K562 (cell line): ENCODE measurements around the gene SHH. TPM values are rescaled to one million over a fixed set of nuclear protein-coding genes. Genes with fewer than 3 reads are reported as not detected.

ENCODE experiments used
- ATAC-seq: fragments of 200-7000 bp; cut with Tn5 transposase; 3 replicates; pipeline ENCODE4 v1.9.1; 2020; ENCODE audit warnings: moderate library complexity
- BruUV-seq: library from RNA; stranded (reverse); fragments of 400-500 nt; replicated peaks from 2 replicates; lab custom pipeline; 2021; lab: Mats Ljungman, UMichigan
- CTCF ChIA-PET: fragments of 300-600 bp; formaldehyde crosslinking; extraction: SDS; loops from one replicate; lab custom pipeline; 2021; ENCODE audit warnings: low intra/inter-chr PET ratio; lab: Yijun Ruan, JAX
- POLR2A ChIA-PET: fragments of 300-600, 350-650 bp; sonication (Branson Sonifier 250); formaldehyde crosslinking; extraction: SDS; loops from one replicate; lab custom pipeline; 2021; ENCODE audit warnings: antibody characterized with exemption, inconsistent platforms; lab: Yijun Ruan, JAX
- DNase-seq, 4 experiments: peaks; one replicate each; pipeline versions ENCODE4 v3.0.0 to v3.0.0-alpha.2; 2011 to 2018; ENCODE audit warnings: low spot score in 3 of 4, mixed read lengths in 3 of 4; ENCODE audit errors: extremely low read depth in 1 of 4
- FAIRE-seq: peaks from 2 replicates; lab custom pipeline; 2011; peaks lifted over from hg19 to GRCh38; lab: Jason Lieb, UNC
- H2AFZ ChIP-seq: 2 replicates; pipeline ENCODE4 v1.6.0; 2011; ENCODE audit warnings: low read depth, low read length, control low read depth, inconsistent platforms
- H3K27ac ChIP-seq: fragments of 200-600 bp; 3 replicates; pipeline ENCODE4 v1.8.0; 2011; ENCODE audit warnings: low read depth, mild to moderate bottlenecking, control low read depth, inconsistent platforms, low read length, moderate library complexity, mixed read lengths; ENCODE audit errors: extremely low read depth
- H3K27me3 ChIP-seq, 2 experiments: fragments of 300-600 bp in 1 of 2; 2 replicates in 1 of 2; 3 replicates in 1 of 2; pipeline versions ENCODE4 v1.6.0 to v1.8.0; 2011; ENCODE audit warnings: inconsistent platforms in 2 of 2, low read length in 2 of 2, mild to moderate bottlenecking in 1 of 2, mixed read lengths in 1 of 2, moderate library complexity in 1 of 2; ENCODE audit not compliant: control insufficient read depth in 2 of 2, insufficient read depth in 2 of 2
- H3K36me3 ChIP-seq: fragments of 300-600 bp; 3 replicates; pipeline ENCODE4 v1.8.0; 2011; ENCODE audit warnings: mild to moderate bottlenecking, low read length, inconsistent platforms; ENCODE audit not compliant: control insufficient read depth, insufficient read depth
- H3K4me1 ChIP-seq, 2 experiments: fragments of 200-600 bp in 1 of 2; replicated peaks in 1 of 2; 2 replicates in 1 of 2; 3 replicates in 1 of 2; pipeline versions ENCODE4 v1.5.1 to v1.8.0; 2011; ENCODE audit warnings: inconsistent platforms in 2 of 2, low read length in 2 of 2, mild to moderate bottlenecking in 1 of 2, mixed read lengths in 1 of 2, moderate library complexity in 1 of 2; ENCODE audit not compliant: control insufficient read depth in 2 of 2, insufficient read depth in 2 of 2
- H3K4me2 ChIP-seq: 2 replicates; pipeline ENCODE4 v1.6.1; 2011; ENCODE audit warnings: low read length, control low read depth, inconsistent platforms, mixed read lengths; ENCODE audit not compliant: insufficient read depth
- H3K4me3 ChIP-seq: fragments of 200-600 bp; sonication (generic), shearing (Covaris generic); 2 replicates; pipeline ENCODE4 v1.5.1; 2016; ENCODE audit warnings: control low read depth, inconsistent platforms
- H3K79me2 ChIP-seq: fragments of 200-600 bp; 3 replicates; pipeline ENCODE4 v1.8.0; 2011; ENCODE audit warnings: low read length, inconsistent platforms; ENCODE audit not compliant: control insufficient read depth, insufficient read depth
- H3K9ac ChIP-seq, 2 experiments: 2 replicates each; pipeline versions ENCODE4 v1.6.0 to v1.6.1; 2011; ENCODE audit warnings: low read depth in 2 of 2, low read length in 2 of 2, control low read depth in 1 of 2, inconsistent platforms in 1 of 2, mild to moderate bottlenecking in 1 of 2, mixed read lengths in 1 of 2; ENCODE audit not compliant: insufficient read depth in 1 of 2
- H3K9me1 ChIP-seq: one replicate; pipeline ENCODE4 v1.6.0; 2011; ENCODE audit warnings: inconsistent platforms, mild to moderate bottlenecking, low read length, moderate library complexity; ENCODE audit not compliant: control insufficient read depth, insufficient read depth
- H3K9me3 ChIP-seq: replicated peaks from 2 replicates; pipeline ENCODE4 v1.5.1; 2011; ENCODE audit warnings: low read depth, low read length, inconsistent platforms; ENCODE audit not compliant: control insufficient read depth, insufficient read depth
- H4K20me1 ChIP-seq: replicated peaks from 2 replicates; pipeline ENCODE4 v1.6.1; 2011; ENCODE audit warnings: low read length, inconsistent platforms, mixed read lengths; ENCODE audit not compliant: control insufficient read depth, insufficient read depth
- C11orf30 ChIP-seq: fragments of 450-650 bp; IDR thresholded peaks from 2 replicates; pipeline ENCODE4 v1.6.1; 2016; ENCODE audit warnings: low read depth, mild to moderate bottlenecking
- CHCHD3 ChIP-seq: fragments of 250-450 bp; sonication (Bioruptor Pico); IDR thresholded peaks from 2 replicates; pipeline ENCODE4 v2.1.2; 2022; ENCODE audit warnings: mild to moderate bottlenecking
- ELF1 ChIP-seq: fragments of 200-800 bp; sonication (Bioruptor generic); IDR thresholded peaks from 2 replicates; pipeline ENCODE4 v1.6.1; 2016; ENCODE audit warnings: missing genetic modification characterization, missing compliant biosample characterization
- FIP1L1 ChIP-seq: fragments of 200-400 bp; formaldehyde crosslinking; IDR thresholded peaks from 2 replicates; pipeline ENCODE4 v1.6.1; 2018; ENCODE audit warnings: mild to moderate bottlenecking, low read depth, low read length; ENCODE audit not compliant: poor library complexity, severe bottlenecking
- NR4A1 ChIP-seq, 2 experiments: fragments of 250-450 bp in 1 of 2; fragments of 450-650 bp in 1 of 2; sonication (Bioruptor Pico) in 1 of 2; IDR thresholded peaks; 2 replicates each; pipeline versions ENCODE4 v1.4.0 to v1.6.1; 2016 to 2020; ENCODE audit warnings: mild to moderate bottlenecking in 2 of 2, missing compliant biosample characterization in 1 of 2, missing genetic modification characterization in 1 of 2, moderate library complexity in 1 of 2
- PCBP1 ChIP-seq: fragments of 200-400 bp; formaldehyde crosslinking; IDR thresholded peaks from 2 replicates; pipeline ENCODE4 v1.6.1; 2018; ENCODE audit warnings: mild to moderate bottlenecking, low read depth, low read length; ENCODE audit not compliant: poor library complexity, severe bottlenecking
- PRMT5 ChIP-seq: sonication (generic); formaldehyde crosslinking; IDR thresholded peaks from 2 replicates; pipeline ENCODE4 v1.5.0; 2020; ENCODE audit warnings: missing genetic modification reagents
- RAD21 ChIP-seq, 2 experiments: fragments of 250-450 bp in 1 of 2; fragments of 450-650 bp in 1 of 2; sonication (Bioruptor Pico) in 1 of 2; formaldehyde crosslinking in 1 of 2; IDR thresholded peaks in 1 of 2; conservative IDR thresholded peaks in 1 of 2; 2 replicates each; pipeline versions ENCODE4 v1.4.0 to v1.8.0; 2020 to 2022; ENCODE audit warnings: mild to moderate bottlenecking in 2 of 2, moderate library complexity in 1 of 2
- SMARCA5 ChIP-seq: fragments of 450-650 bp; IDR thresholded peaks from 2 replicates; pipeline ENCODE4 v1.6.1; 2016
- SREBF2 ChIP-seq: sonication (generic); formaldehyde crosslinking; IDR thresholded peaks from 2 replicates; pipeline ENCODE4 v1.4.0; 2020; ENCODE audit warnings: mild to moderate bottlenecking, missing genetic modification reagents
- ZNF253 ChIP-seq: fragments of 250-450 bp; sonication (Bioruptor Pico); conservative IDR thresholded peaks from 2 replicates; pipeline ENCODE4 v1.6.1; 2021; ENCODE audit warnings: mild to moderate bottlenecking
- ZNF584 ChIP-seq: fragments of 200-800 bp; sonication (Bioruptor generic); IDR thresholded peaks from 2 replicates; pipeline ENCODE4 v1.6.1; 2016; ENCODE audit warnings: low read depth, mild to moderate bottlenecking, missing genetic modification characterization, missing compliant biosample characterization
- ZNF589 ChIP-seq: fragments of 200-800 bp; sonication (Bioruptor generic); IDR thresholded peaks from 2 replicates; pipeline ENCODE4 v1.6.1; 2016; ENCODE audit warnings: low read depth, missing genetic modification characterization, missing compliant biosample characterization
- WGBS: fragments of 100-300 bp; shearing (Covaris generic); methylation state at CpG from one replicate; pipeline ENCODE4 v1.1.6; 2016; ENCODE audit warnings: low coverage, mixed read lengths; ENCODE audit not compliant: insufficient coverage; ENCODE audit errors: missing lambda C conversion rate; 5-methylcytosine and 5-hydroxymethylcytosine counted together
- in situ Hi-C: fragments of 300-500 bp; cut with MboI; formaldehyde crosslinking; loops from 4 replicates; pipeline ENCODE4 v1.15.0; 2018; ENCODE audit warnings: inconsistent platforms, mixed read lengths
- intact Hi-C: fragments of 100-400 bp; cut with micrococcal nuclease; formaldehyde crosslinking; loops from 2 replicates; pipeline ENCODE4 v1.14.2; 2022
- polyA plus RNA-seq, 8 experiments: library from polyadenylated mRNA; depleted of rRNA in 4 of 8; stranded (reverse) in 5 of 8; unstranded in 3 of 8; fragments of >200 nt; fragmentation: Nextera tagmentation in 2 of 8; fragmentation: Illumina TruSeq in 1 of 8; extraction: Ambion mirVana in 2 of 8; extraction: Trizol in 1 of 8; gene quantifications; 2 replicates each; pipeline versions ENCODE4 v1.2.1 to v1.2.3, GENCODE V29; 2011 to 2014; ENCODE audit warnings: inconsistent platforms in 1 of 8, missing spikeins in 1 of 8
- total RNA-seq, 7 experiments: library from RNA; depleted of rRNA in 6 of 7; stranded (reverse); fragments of >200 nt in 6 of 7; fragmentation: Illumina TruSeq in 2 of 7; extraction: Trizol in 2 of 7; gene quantifications; 2 replicates each; pipeline versions ENCODE4 v1.2.1 to v1.2.3, GENCODE V29; 2011 to 2021; ENCODE audit warnings: low replicate concordance in 1 of 7
- TF ChIP-seq, protein P1 (sequence below): fragments of 450-650 bp; IDR thresholded peaks from 2 replicates; pipeline ENCODE4 v1.6.1; 2016; ENCODE audit warnings: low read depth, mild to moderate bottlenecking, moderate library complexity
- TF ChIP-seq, protein P2 (sequence below): sonication (generic); formaldehyde crosslinking; IDR thresholded peaks from 2 replicates; pipeline ENCODE4 v1.8.0; 2023; ENCODE audit warnings: mild to moderate bottlenecking, missing genetic modification reagents
- TF ChIP-seq, protein P3 (sequence below): fragments of 450-650 bp; formaldehyde crosslinking; conservative IDR thresholded peaks from 2 replicates; pipeline ENCODE4 v1.4.0; 2022; ENCODE audit warnings: mild to moderate bottlenecking, missing genetic modification characterization

The SHH gene
- total and polyA plus RNA-seq, 9 of the 15 experiments (the other 6 are each of a cell fraction or from before 2014, with no cell fraction given), result 0.09 TPM; not detected in 8

GRCh38 chr7:155839461-155839860 is 27.2 kb upstream of the SHH start:
- POLR2A ChIA-PET, result interaction anchor here (0.5 to 0.7 kb wide), 3 partner anchors 9 to 247 kb away, joined by 3 read pairs; no protein-coding TSS in a partner anchor
- no peaks in the 10 kb centered on the region for H3K36me3 ChIP-seq
- DNase-seq (no peak), ATAC-seq (no peak), FAIRE-seq (no peak)
- under 1% methylated on average over 8 of the region's 8 CpGs for WGBS
- no peak overlapping the region for H3K4me3 ChIP-seq
- no peak overlapping the region for H3K4me2 ChIP-seq
- H3K27ac ChIP-seq, result no peak overlapping the region
- H2AFZ ChIP-seq, result no peak overlapping the region
- no peaks in the 10 kb centered on the region for H3K9me1 ChIP-seq
- H3K79me2 ChIP-seq, result no peaks in the 10 kb centered on the region
- H3K9ac ChIP-seq, result no peak overlapping the region
- CTCF ChIA-PET, result no interaction called here
- in situ Hi-C loops (no loop called here), intact Hi-C loops (no loop called here)
- no peaks in the 10 kb centered on the region for H3K9me3 ChIP-seq
- no peaks in the 10 kb centered on the region for H3K4me1 ChIP-seq
- H4K20me1 ChIP-seq, result peaks cover 14% of the 10 kb centered on the region
- peaks cover 73 to 92% of the 10 kb centered on the region in 2 experiments for H3K27me3 ChIP-seq
- BruUV-seq, result no TSS peak
- TF ChIP-seq PRMT5 (CRISPR knock-in tag), result no peak
- no peak for TF ChIP-seq C11orf30
- TF ChIP-seq, protein P1, sequence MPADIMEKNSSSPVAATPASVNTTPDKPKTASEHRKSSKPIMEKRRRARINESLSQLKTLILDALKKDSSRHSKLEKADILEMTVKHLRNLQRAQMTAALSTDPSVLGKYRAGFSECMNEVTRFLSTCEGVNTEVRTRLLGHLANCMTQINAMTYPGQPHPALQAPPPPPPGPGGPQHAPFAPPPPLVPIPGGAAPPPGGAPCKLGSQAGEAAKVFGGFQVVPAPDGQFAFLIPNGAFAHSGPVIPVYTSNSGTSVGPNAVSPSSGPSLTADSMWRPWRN, result no peak
- TF ChIP-seq ZNF584, result no peak
- TF ChIP-seq NR4A1 (CRISPR knock-in tag; IDR thresholded peaks at IDR 0.05), result no peak
- no peak for TF ChIP-seq NR4A1 (tag; IDR thresholded peaks at IDR 0.05)
- TF ChIP-seq SMARCA5, result no peak
- no peak for TF ChIP-seq FIP1L1
- no peak for TF ChIP-seq ZNF589
- TF ChIP-seq, protein P2, sequence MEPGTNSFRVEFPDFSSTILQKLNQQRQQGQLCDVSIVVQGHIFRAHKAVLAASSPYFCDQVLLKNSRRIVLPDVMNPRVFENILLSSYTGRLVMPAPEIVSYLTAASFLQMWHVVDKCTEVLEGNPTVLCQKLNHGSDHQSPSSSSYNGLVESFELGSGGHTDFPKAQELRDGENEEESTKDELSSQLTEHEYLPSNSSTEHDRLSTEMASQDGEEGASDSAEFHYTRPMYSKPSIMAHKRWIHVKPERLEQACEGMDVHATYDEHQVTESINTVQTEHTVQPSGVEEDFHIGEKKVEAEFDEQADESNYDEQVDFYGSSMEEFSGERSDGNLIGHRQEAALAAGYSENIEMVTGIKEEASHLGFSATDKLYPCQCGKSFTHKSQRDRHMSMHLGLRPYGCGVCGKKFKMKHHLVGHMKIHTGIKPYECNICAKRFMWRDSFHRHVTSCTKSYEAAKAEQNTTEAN (CRISPR knock-in tag), result no peak
- no peak for TF ChIP-seq RAD21 (CRISPR knock-in tag; conservative IDR thresholded peaks at IDR 0.05 in 1 of 2, IDR thresholded peaks at IDR 0.05 in 1 of 2)
- no peak for TF ChIP-seq SREBF2
- TF ChIP-seq PCBP1, result no peak
- TF ChIP-seq ZNF253 (CRISPR knock-in tag), result no peak
- no peak for TF ChIP-seq ELF1
- TF ChIP-seq CHCHD3 (CRISPR knock-in tag), result no peak
- TF ChIP-seq, protein P3, sequence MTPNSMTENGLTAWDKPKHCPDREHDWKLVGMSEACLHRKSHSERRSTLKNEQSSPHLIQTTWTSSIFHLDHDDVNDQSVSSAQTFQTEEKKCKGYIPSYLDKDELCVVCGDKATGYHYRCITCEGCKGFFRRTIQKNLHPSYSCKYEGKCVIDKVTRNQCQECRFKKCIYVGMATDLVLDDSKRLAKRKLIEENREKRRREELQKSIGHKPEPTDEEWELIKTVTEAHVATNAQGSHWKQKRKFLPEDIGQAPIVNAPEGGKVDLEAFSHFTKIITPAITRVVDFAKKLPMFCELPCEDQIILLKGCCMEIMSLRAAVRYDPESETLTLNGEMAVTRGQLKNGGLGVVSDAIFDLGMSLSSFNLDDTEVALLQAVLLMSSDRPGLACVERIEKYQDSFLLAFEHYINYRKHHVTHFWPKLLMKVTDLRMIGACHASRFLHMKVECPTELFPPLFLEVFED (CRISPR knock-in tag), result no peak
